Measurements from ENCODE around the gene LLPH.
"Not testable (repeated sequence)": the region's sequence is repeated elsewhere in the genome, so short reads cannot be mapped to it uniquely, and the experiment has no call there.

Gene LLPH

GRCh38 chr12:66130267-66131066 lies at the start of gene LLPH:
TSS of gene LLPH (minus strand) at chr12:66130750. CDS start at chr12:66129106, 1,644 bp downstream.
- peak within 1 kb of the TSS; percentile 97 for H3K9ac ChIP-seq (ENCODE audit: insufficient read length)
- no peak for DNase-seq (ENCODE audit: low read depth, low spot score)

GRCh38 chr12:66176105-66176900 lies 45.8 kb upstream of the LLPH start:
- H3K36me3 ChIP-seq (ENCODE audit: insufficient read depth, low read length), result no peaks in the 10 kb centered on the region
- DNase-seq (ENCODE audit: low read depth, low spot score), result no peak
- H3K27ac ChIP-seq, result 0 out of 2 replicates have a peak overlapping the region, but pooled peaks have one; percentile 11
- H3K4me3 ChIP-seq, result no peak overlapping the region
- H3K9ac ChIP-seq (ENCODE audit: insufficient read length), result no peak overlapping the region
- no peaks in the 10 kb centered on the region for H3K9me3 ChIP-seq (ENCODE audit: low read depth, low read length)
- TF ChIP-seq POLR2AphosphoS5 (IDR thresholded peaks at IDR 0.05; ENCODE audit: borderline replicate concordance, low read depth, low read length) (no peak), FOXP2 (optimal IDR thresholded peaks at IDR 0.05; ENCODE audit: control extremely low read depth, extremely low read length, insufficient read depth) (no peak), EZH2 (IDR thresholded peaks at IDR 0.05) (no peak)

More at GRCh38 chr12:66130267-66131066, at the start of gene LLPH:
- peak; percentile 94 for TF ChIP-seq POLR2AphosphoS5 (IDR thresholded peaks at IDR 0.05; ENCODE audit: borderline replicate concordance, low read depth, low read length)
- no peak for TF ChIP-seq EZH2 (IDR thresholded peaks at IDR 0.05)
- Histone ChIP-seq H3K4me3 (peak within 1 kb of the TSS; percentile 100), H3K27ac (peak within 1 kb of the TSS; percentile 21; the same call in 1 of the 2 replicates), H3K36me3 (ENCODE audit: insufficient read depth, low read length) (peaks cover 32% of the 10 kb centered on the region), H3K9me3 (ENCODE audit: low read depth, low read length) (no peaks in the 10 kb centered on the region)

- DNase-seq (ENCODE audit: low read depth, low spot score); H3K9me3 ChIP-seq (ENCODE audit: low read depth, low read length); H3K27ac ChIP-seq; H3K4me3 ChIP-seq; H3K36me3 ChIP-seq (ENCODE audit: insufficient read depth, low read length); H3K9ac ChIP-seq (ENCODE audit: insufficient read length): not testable (repeated sequence)
Observed at GRCh38 chr12:66174391-66175325, 44.1 kb upstream of the LLPH start.

- Histone ChIP-seq H3K27ac (peak overlapping the region; percentile 97; the same call in 1 of the 2 replicates), H3K4me3 (no peak overlapping the region), H3K9ac (ENCODE audit: insufficient read length) (no peak overlapping the region), H3K9me3 (ENCODE audit: low read depth, low read length) (peaks cover 2% of the 10 kb centered on the region; the same call in 1 of the 2 replicates), H3K36me3 (ENCODE audit: insufficient read depth, low read length) (peaks cover 23% of the 10 kb centered on the region)
- no peak for TF ChIP-seq EZH2 (IDR thresholded peaks at IDR 0.05)
- no peak for TF ChIP-seq POLR2AphosphoS5 (IDR thresholded peaks at IDR 0.05; ENCODE audit: borderline replicate concordance, low read depth, low read length)
- no peak for TF ChIP-seq FOXP2 (optimal IDR thresholded peaks at IDR 0.05; ENCODE audit: control extremely low read depth, extremely low read length, insufficient read depth)
- no peak for DNase-seq (ENCODE audit: low read depth, low spot score)
Observed at GRCh38 chr12:66170606-66171005, 40.1 kb upstream of the LLPH start.

- peak; percentile 86 for DNase-seq (ENCODE audit: low read depth, low spot score)
- peak within 1 kb of the TSS; percentile 98 for H3K4me3 ChIP-seq
- TF ChIP-seq POLR2AphosphoS5 (IDR thresholded peaks at IDR 0.05; ENCODE audit: borderline replicate concordance, low read depth, low read length) (peak; percentile 58), FOXP2 (optimal IDR thresholded peaks at IDR 0.05; ENCODE audit: control extremely low read depth, extremely low read length, insufficient read depth) (peak; percentile 80), EZH2 (IDR thresholded peaks at IDR 0.05) (no peak)
- peak within 1 kb of the TSS; percentile 87 for H3K9ac ChIP-seq (ENCODE audit: insufficient read length)
- H3K36me3 ChIP-seq (ENCODE audit: insufficient read depth, low read length), result peaks cover 32% of the 10 kb centered on the region
- peak within 1 kb of the TSS; percentile 97 for H3K27ac ChIP-seq
- H3K9me3 ChIP-seq (ENCODE audit: low read depth, low read length), result peaks cover 12% of the 10 kb centered on the region; the same call in 1 of the 2 replicates
Observed at GRCh38 chr12:66169221-66170170, 38.9 kb upstream of the LLPH start, which contains the start of gene TMBIM4. TSS of gene TMBIM4 (minus strand) at chr12:66169996. CDS start at chr12:66169951, 45 bp downstream.

GRCh38 chr12:66168410-66168809 lies 37.9 kb upstream of the LLPH start:
- Histone ChIP-seq H3K9me3 (ENCODE audit: low read depth, low read length) (peaks cover 12% of the 10 kb centered on the region; the same call in 1 of the 2 replicates), H3K36me3 (ENCODE audit: insufficient read depth, low read length) (peaks cover 32% of the 10 kb centered on the region), H3K27ac (peak overlapping the region; percentile 97), H3K9ac (ENCODE audit: insufficient read length) (peak overlapping the region; percentile 87), H3K4me3 (peak overlapping the region; percentile 98)
- no peak for TF ChIP-seq FOXP2 (optimal IDR thresholded peaks at IDR 0.05; ENCODE audit: control extremely low read depth, extremely low read length, insufficient read depth)
- TF ChIP-seq EZH2 (IDR thresholded peaks at IDR 0.05), result no peak
- TF ChIP-seq POLR2AphosphoS5 (IDR thresholded peaks at IDR 0.05; ENCODE audit: borderline replicate concordance, low read depth, low read length), result no peak
- DNase-seq (ENCODE audit: low read depth, low spot score), result no peak

GRCh38 chr12:66166561-66166960 lies 36.0 kb upstream of the LLPH start:
- TF ChIP-seq FOXP2 (optimal IDR thresholded peaks at IDR 0.05; ENCODE audit: control extremely low read depth, extremely low read length, insufficient read depth) (no peak), POLR2AphosphoS5 (IDR thresholded peaks at IDR 0.05; ENCODE audit: borderline replicate concordance, low read depth, low read length) (no peak), EZH2 (IDR thresholded peaks at IDR 0.05) (no peak)
- no peak overlapping the region for H3K27ac ChIP-seq
- H3K9ac ChIP-seq (ENCODE audit: insufficient read length), result no peak overlapping the region
- no peak for DNase-seq (ENCODE audit: low read depth, low spot score)
- peaks cover 12% of the 10 kb centered on the region; the same call in 1 of the 2 replicates for H3K9me3 ChIP-seq (ENCODE audit: low read depth, low read length)
- no peak overlapping the region for H3K4me3 ChIP-seq
- peaks cover 34% of the 10 kb centered on the region for H3K36me3 ChIP-seq (ENCODE audit: insufficient read depth, low read length)
